ENCODE results near the gene RHCE.
"Not testable (repeated sequence)": the region's sequence is repeated elsewhere in the genome, so short reads cannot be mapped to it uniquely, and the experiment has no call there.

The RHCE gene

DNA sequence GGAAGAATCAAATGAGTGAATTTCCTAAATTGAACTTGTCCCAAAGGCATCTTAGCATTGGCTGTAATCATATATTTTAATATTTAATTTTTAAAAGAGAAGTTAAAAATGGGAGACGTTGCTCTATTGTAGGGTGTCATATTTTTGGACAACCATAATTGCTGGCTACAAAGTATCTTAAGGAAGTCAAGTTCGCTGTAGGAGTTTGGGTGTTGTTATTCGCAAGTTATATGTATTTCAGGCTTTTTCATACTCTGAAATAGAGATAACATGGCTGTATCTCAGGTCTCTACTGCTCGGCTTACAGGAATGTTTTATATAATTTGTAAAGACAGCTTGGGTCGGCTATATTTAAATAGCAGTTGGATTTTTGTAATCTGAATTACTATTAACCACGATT, 81.6 kb downstream of the RHCE start:
- DNase-seq = no peak

DNA sequence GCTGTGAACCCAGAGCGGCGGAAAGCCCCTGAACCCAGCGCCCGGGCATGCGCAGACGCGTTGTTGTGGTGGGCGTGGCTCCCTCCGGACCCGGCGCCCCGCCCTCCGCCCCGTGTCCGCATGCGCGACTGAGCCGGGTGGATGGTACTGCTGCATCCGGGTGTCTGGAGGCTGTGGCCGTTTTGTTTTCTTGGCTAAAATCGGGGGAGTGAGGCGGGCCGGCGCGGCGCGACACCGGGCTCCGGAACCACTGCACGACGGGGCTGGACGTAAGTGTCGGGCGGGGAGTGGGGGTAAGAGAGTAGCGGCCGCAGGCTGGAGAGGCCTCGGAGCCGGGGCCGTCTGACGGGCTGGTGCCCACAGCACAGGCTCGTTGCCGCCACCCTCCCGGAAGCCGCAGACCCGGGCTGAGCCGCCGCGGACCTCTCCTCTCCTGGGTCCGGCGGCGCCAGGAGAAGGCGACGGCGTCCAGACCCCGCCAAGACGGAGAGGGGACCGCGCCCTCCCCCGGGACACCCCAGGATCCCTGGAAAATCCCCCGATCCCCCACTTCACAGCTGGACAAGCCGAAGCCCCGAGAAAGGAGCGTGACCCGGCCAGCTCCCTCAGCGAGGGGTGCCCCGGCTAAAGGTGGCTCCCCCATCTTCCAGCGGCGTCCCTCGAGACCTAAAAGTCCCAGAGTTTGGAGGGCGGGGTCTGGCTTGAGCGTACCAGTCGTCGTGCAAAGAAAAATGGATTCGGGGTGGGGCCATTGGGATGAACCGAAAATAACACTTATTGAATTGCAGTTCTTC, 82.2 kb downstream of the RHCE start, which contains the start of gene TMEM50A:
TSS of gene TMEM50A (plus strand) at position 147 of the 794 bp plus-strand sequence. CDS start 2,153 bp downstream, outside the sequence.
- peak; percentile 92 for DNase-seq

DNA sequence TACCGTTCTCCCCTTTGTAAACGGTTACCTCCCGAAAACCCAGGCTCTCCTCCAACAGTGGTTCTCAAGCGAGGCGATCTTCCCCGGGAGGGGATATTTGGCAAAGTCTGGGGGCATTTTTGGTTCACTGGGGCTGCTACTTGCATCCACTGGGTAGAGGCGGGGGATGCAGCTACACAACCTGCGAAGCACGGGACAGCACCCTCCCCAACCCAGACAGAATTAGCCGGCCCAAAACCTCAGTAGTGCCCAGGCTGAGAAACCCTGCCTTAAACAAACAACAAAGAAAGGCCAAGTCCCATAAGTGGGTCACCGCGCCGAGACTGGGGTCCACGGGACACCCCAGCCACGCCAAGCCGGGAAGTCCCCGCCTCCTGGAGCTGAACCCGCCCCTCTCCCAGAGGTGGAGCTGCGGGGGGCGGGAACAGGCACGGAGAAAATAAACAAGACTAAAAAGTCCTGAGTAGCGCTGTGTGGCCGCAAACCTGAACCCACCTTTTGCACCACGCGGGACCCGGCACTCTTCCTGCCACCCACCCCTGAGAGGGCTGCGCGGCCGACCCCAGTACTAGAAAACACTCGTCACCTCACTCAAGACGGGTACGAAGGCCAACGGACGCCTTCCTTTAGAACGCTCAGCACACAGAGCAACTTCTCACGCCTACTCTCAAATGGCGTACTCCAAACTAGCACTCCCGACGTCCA, 83.0 kb downstream of the RHCE start:
- DNase-seq = not testable (repeated sequence)

DNA sequence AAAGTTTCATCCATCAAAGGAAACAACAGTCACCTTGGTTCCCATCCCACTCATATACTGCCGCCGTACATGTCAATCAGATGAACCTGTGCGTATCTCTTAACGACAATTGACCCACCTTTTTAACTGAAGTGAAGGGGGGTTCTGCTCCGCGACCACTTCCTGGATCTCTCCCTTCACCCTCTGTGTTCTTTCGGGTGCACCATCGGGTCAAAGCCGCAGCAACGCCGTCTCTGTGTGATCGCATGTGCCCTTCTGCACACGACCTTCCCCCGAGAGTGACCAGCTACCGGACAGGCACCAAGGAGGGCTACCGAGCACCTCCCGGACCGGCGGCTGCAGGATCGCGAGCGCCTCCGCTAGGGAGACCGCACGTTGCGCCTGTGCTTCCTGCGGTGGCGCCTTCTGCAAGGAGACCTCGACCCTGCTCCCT, 83.7 kb downstream of the RHCE start:
- peak; percentile 38 for DNase-seq

DNA sequence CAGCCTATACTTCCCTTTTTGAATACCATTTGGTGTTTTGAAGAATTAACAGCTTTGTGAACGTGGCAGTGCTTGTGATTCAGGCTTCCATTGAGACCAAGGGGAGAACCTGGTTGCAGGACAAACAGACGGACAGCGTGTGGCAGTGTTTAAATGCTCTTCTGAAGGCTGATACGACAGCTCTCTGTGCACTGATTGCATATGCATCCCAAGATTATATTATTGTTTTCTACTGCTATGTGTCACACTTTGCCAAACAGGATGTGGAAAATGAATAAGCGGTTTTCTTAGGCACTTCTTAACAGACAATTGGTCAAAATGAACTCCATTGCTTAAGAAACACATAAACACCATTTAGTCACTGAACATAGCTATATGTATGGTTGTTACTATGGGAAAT, 90.7 kb downstream of the RHCE start:
- not testable (repeated sequence) for DNase-seq

DNA sequence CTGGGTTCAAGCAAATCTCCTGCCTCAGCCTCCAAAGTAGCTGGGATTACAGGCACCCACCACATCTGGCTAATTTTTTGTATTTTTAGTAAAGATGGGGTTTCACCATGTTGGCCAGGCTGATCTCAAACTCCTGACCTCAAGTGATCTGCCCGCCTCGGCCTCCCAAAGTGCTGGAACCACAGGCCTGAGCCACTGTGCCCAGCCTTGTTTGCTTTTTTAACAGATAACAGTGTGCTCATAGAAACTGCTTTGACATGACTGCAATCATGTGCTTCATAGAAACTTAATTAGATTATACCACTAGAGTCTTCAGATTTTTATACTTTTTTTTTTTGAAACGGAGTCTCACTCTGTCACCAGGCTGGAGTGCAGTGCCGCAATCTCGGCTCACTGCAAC, 91.3 kb downstream of the RHCE start:
- not testable (repeated sequence) for DNase-seq

DNA sequence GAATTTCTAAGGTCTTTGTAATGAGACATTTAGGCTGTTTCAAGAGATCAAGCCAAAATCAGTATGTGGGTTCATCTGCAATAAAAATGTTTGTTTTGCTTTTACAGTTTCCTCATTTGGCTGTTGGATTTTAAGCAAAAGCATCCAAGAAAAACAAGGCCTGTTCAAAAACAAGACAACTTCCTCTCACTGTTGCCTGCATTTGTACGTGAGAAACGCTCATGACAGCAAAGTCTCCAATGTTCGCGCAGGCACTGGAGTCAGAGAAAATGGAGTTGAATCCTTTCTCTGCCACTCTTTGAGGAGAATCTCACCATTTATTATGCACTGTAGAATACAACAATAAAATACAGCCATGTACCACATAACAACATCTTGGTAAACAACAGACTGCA, 91.8 kb downstream of the RHCE start:
- not testable (repeated sequence) for DNase-seq

DNA sequence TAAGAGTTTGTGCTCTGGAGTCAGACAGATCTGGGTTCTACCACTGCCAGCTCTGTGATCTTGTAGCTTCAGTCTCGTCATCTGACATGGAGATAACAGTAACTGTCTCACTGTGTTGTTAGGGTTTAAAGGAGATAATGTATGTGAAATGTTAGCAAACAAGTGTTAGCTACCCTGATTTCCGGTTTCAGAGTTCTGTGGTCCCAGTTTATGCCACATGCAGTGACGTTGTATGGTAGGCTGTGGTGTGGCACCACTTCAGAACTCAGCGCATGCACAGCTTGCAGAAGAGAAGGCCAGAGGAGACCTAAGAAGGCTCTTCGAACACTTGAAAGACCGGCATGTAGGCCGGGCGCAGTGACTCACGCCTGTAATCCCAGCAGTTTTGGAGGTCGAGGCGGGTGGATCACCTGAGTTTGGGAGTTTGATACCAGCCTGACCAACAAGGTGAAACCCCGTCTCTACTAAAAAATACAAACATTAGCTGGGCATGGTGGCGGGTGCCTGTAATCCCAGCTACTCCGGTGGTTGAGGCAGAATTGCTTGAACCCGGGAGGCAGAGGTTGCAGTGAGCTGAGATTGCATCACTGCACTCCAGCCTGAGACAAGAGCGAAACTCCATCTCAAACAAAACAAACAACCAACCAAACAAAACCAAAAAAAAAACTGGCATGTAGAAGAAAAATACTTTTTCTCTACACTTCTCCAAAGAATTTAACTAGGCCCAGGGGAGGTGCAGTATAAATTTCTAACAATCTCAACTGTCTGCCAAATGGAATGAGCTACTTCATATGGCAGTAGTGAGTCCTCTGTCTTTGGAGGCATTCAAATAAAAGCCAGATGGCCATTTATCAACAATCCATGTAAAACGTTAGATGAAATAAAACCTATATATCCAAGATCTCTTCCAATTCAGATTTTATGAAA, 92.5 kb downstream of the RHCE start:
- not testable (repeated sequence) for DNase-seq

DNA sequence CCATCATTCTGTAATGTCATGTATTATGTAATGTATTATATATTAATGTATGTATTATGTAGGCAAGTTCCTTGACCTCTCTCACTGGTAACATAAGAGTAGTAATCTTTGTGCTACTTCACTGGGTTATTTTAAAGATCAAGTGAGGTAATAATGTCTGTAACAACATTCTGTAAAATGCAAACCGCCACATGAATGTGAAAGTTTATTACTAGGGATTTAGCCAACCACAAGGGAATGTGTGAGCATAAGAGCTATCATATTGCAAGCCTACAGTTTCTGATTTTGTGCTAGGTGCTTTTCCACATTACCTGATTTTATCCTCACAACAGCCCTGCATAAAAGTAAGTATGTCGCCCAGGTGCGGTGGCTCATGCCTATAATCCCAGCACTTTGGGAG, 96.2 kb downstream of the RHCE start:
- DNase-seq = not testable (repeated sequence)

DNA sequence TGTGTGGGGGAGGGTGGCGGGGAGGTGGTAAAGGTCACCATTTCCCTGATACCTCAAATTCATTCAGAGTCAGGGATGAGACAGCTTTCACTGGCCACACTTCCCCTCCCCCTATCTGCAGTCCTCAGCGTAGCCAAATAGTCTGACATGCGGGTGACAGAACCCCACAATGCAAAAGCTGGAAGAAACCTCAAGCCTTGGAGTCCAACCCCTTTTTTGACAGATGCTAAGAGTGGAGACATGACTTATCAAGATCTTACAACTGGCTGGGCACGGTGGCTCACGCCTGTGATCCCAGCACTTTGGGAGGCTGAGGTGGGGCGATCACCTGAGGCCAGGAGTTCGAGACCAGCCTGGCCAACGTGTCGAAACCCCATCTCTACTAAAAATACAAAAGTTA, 98.5 kb downstream of the RHCE start:
- DNase-seq = not testable (repeated sequence)

DNA sequence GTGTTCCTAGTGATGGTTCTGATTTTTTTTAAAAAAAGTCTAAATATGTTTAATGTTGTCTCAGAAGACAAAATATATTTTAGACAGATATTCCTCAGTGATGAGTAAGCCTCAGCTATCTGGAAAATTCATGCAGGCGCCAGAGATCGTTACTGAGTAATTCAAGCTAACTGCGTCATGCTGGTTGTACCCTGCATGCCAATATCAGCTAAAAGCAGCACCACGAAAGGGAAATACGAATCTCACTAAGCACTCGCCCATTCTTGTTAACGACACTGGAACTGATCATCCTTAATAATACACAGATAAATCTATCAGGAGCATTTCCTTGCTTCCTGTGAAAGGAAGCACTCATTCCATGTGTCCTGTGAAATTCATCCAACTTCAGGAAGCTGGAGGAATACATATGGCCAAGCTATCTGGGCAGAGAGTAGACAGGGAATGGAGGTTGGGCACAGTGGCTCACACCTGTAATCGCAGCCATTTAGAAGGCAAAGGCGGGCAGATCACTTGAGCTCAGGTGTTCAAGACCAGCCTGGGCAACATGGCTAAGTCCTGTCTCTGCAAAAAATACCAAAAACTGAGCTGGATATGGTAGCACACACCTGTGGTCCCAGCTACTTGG, 100.2 kb downstream of the RHCE start:
- DNase-seq = not testable (repeated sequence)

DNA sequence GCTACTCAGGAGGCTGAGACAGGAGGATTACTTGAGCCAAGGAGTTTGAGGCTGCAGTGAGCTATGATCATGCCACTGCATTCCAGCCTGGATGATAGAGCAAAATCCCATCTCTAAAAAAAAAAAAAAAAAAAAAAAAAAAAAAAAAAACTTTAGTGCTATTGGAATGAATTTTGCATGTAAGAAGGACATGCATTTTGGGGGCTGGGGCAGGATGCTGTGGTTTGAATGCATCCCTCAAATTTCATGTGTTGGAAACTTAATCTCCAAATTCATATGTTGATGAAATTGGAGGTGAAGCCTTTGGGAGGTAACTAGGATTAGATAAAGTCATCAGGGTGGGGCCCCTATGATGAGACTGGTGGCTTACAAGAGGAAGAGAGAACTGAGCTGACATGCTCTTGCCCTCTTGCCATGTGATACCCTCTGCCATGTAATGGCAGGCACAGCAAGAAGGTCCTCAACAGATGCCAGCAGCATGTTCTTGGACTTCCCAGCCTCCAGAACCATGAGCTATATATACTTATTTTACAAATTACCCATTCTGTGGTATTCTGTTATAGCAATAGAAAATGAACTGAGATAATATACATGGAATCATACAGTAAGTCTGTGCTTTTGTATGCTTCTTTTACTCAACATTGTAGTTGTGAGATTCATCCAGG, 107.7 kb downstream of the RHCE start:
- DNase-seq = not testable (repeated sequence)
